ENCODE measurements around the gene PTPN1. TPM values are rescaled to one million over a fixed set of nuclear protein-coding genes. Genes with fewer than 3 reads are reported as not detected.

The PTPN1 gene
- total and polyA plus RNA-seq, 2 donors (not counting 3 experiments of a cell fraction or from before 2014, with no cell fraction given): 41.1 to 64.3 TPM

- Histone ChIP-seq H3K4me2 (ENCODE audit: insufficient read depth, low read length) (no peak overlapping the region), H3K36me3 (ENCODE audit: control insufficient read depth in 2 of 2, extremely low read depth in 1 of 2, insufficient read depth in 2 of 2, low read length in 2 of 2) (no peaks in the 10 kb centered on the region), H2AFZ (ENCODE audit: low read depth, low read length) (no peak overlapping the region), H3K9me3 (replicated peaks; ENCODE audit: control insufficient read depth, insufficient read depth, low read length) (no peaks in the 10 kb centered on the region), H3K9ac (replicated peaks; ENCODE audit: extremely low read depth, insufficient read depth, low read length) (no peak overlapping the region), H3K4me3 (replicated peaks in 1 of 3; ENCODE audit: insufficient read depth in 1 of 3, low read depth in 1 of 3, low read length in 3 of 3) (no peak overlapping the region), H3K27ac (ENCODE audit: insufficient read depth, low read depth, low read length) (no peak overlapping the region), H3K79me2 (ENCODE audit: control insufficient read depth, insufficient read depth, low read length) (no peaks in the 10 kb centered on the region), H3K4me1 (ENCODE audit: control insufficient read depth, extremely low read depth, insufficient read depth, low read length) (peaks cover 34% of the 10 kb centered on the region), H4K20me1 (replicated peaks; ENCODE audit: control insufficient read depth, extremely low read depth, insufficient read depth, low read length) (no peaks in the 10 kb centered on the region), H3K27me3 (ENCODE audit: control insufficient read depth in 2 of 2, insufficient read depth in 2 of 2, low read length in 2 of 2) (no peaks in the 10 kb centered on the region), H3K9me1 (replicated peaks; ENCODE audit: control insufficient read depth, extremely low read depth, insufficient read depth, low read length) (no peaks in the 10 kb centered on the region)
- no peak for TF ChIP-seq MYC (IDR thresholded peaks at IDR 0.05; ENCODE audit: low read depth, low read length)
- no peak for TF ChIP-seq POLR2A (IDR thresholded peaks at IDR 0.05; ENCODE audit: low read depth, low read length)
- no peak for TF ChIP-seq POLR2AphosphoS5 (IDR thresholded peaks at IDR 0.05; ENCODE audit: insufficient read depth, low read depth, low read length)
- no peak for TF ChIP-seq GATA2 (IDR thresholded peaks at IDR 0.05; ENCODE audit: insufficient read depth, insufficient read length, low read depth, low read length)
- TF ChIP-seq CTCF (IDR thresholded peaks at IDR 0.05; ENCODE audit: extremely low read depth in 1 of 2, insufficient read depth in 1 of 2, low read depth in 1 of 2, low read length in 2 of 2): no peak
- TF ChIP-seq JUN (IDR thresholded peaks at IDR 0.05; ENCODE audit: borderline replicate concordance, insufficient read depth, insufficient read length, low read depth): no peak
- no peak for TF ChIP-seq EZH2 (IDR thresholded peaks at IDR 0.05; ENCODE audit: borderline replicate concordance, low read depth, low read length, severe bottlenecking)
- no peak for TF ChIP-seq FOS (IDR thresholded peaks at IDR 0.05; ENCODE audit: borderline replicate concordance, insufficient read depth, low read length)
- TF ChIP-seq, protein P1, sequence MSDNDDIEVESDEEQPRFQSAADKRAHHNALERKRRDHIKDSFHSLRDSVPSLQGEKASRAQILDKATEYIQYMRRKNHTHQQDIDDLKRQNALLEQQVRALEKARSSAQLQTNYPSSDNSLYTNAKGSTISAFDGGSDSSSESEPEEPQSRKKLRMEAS (IDR thresholded peaks at IDR 0.05; ENCODE audit: insufficient read depth, insufficient read length): no peak
- FAIRE-seq (no peak), DNase-seq (ENCODE audit: low read depth, low spot score) (no peak)
- no TSS peak for BruUV-seq (replicated peaks)
- ChIA-PET POLR2A (no interaction called here), CTCF (interaction anchor here (1.1 to 1.4 kb wide), 3 partner anchors 10 to 13 kb away, joined by 3 to 5 read pairs (median 4); no protein-coding TSS in a partner anchor)
- dilution Hi-C loops (cut with MboI; ENCODE audit: extremely low pct_ligation_motif_present, low sequenced_read_pairs): no loop called here
- intact Hi-C loops (cut with micrococcal nuclease): no loop called here
Observed at GRCh38 chr20:50493881-50494253, 16.3 kb upstream of the PTPN1 start.

Data from endothelial cell of umbilical vein (primary cell).